NCI-H69 (cell line): ENCODE results near the gene PALD1.
A peak's percentile ranks its signal among the peaks of the same experiment; 100 is the strongest.

Experiments used
- DNase-seq: peaks from one replicate; lab custom pipeline; 2025; lab: John Stamatoyannopoulos, UW

The PALD1 gene

DNA sequence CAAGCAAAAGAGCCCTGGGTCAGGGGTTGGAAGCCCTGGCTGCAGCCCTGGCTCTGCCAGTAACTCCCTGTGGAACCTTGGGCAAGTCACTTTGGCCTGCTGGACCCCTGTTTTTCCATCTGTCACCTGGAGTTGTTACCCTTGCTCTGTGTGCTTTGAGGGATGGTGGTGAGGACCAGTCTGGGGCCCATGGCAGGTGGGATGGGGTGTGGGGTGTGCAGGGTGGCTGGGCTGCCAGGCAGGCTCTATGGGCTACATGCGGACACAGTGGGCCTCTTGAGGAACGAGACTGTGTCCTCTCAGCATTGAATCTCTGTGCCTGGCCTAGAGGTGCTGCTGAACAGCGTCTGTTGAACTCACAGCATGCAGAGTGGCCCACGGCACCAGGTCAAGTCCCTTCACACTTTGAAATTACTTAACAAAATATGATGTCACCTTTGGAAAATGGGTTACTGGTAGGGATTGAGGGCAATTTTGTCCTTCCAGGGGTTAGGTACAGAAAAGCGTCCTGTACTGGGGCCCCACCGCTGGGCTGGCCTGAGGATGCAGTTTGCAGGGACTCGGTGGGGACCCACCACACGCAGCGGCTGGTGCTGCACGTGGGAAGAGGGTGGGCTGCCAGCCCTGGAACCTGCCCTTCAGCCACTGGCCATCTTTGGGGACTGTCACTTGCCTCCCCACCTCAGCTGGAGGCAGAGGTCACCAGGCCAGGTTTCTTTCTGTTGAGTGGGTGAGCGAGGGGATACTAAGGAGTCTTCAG is 78.7 kb downstream of the PALD1 start:
- DNase-seq, result no peak

DNA sequence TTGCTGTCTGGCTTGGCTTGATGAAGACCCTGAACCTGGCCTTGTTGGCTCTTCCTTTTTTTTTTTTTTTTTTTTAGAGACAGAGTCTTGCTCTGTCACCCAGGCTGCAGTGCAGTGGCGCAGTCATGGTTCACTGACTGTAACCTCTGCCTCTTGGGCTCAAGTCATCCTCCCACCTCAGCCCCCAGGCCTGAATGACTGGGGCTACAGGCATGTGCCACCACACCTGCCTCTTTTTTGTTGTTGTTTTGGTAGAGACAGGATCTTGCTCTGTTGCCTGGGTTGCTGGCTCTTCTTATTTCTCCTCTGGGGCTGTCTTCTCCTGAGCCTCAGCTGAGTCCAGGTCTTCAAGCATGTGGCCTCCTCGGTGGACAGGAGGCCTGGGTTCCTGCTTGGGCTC is 79.3 kb downstream of the PALD1 start:
- no peak for DNase-seq

- no peak for DNase-seq
Measured at GRCh38 chr10:70558295-70558694, 79.7 kb downstream of the PALD1 start.

- DNase-seq, result peak; percentile 55
Measured at GRCh38 chr10:70558871-70559810, 80.6 kb downstream of the PALD1 start.

- no peak for DNase-seq
Measured at GRCh38 chr10:70559861-70560260, 81.3 kb downstream of the PALD1 start.

DNA sequence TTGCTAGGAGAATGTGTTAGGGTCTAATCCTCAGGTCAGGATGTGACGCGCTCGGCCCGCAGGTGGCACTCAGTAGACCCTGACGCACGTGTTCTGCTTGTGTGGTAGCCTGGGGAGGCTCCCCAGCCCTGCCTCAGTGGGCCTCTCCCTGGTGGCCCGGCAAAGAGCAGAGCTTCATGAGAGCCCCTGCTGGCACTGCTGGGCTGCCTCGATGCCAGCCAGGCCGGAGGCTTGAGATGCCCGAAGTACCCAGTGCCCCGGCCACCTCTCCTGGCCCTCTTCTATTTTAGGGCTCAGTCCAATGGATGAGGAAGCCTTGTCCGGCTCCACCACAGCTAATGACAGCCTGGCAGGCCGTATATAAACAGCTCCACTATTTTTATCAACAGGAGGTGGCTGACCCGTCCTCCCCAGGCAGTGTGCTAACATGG is 82.0 kb downstream of the PALD1 start:
- DNase-seq, result no peak

DNA sequence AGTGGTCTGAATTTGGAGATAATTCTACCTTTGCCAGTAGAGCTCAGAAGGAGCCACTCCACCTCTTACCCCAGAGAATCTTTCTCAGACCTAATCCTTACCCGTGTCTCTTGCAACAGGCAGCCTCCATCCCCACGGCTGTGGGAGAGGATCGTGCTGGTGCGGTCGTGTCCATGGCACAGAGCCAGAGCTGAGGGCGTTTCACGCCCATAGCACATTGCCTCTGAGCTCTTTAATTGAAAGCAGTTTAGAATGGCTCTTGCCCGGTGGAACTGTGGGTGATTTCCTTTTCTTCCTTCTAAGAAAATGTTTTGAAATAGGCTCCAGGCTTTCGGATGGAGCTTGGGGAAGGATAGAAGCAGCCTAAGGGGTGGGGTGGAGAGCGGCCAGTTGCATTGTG is 82.5 kb downstream of the PALD1 start:
- DNase-seq, result peak; percentile 42

- no peak for DNase-seq
Measured at GRCh38 chr10:70561558-70561957, 83.0 kb downstream of the PALD1 start.

DNA sequence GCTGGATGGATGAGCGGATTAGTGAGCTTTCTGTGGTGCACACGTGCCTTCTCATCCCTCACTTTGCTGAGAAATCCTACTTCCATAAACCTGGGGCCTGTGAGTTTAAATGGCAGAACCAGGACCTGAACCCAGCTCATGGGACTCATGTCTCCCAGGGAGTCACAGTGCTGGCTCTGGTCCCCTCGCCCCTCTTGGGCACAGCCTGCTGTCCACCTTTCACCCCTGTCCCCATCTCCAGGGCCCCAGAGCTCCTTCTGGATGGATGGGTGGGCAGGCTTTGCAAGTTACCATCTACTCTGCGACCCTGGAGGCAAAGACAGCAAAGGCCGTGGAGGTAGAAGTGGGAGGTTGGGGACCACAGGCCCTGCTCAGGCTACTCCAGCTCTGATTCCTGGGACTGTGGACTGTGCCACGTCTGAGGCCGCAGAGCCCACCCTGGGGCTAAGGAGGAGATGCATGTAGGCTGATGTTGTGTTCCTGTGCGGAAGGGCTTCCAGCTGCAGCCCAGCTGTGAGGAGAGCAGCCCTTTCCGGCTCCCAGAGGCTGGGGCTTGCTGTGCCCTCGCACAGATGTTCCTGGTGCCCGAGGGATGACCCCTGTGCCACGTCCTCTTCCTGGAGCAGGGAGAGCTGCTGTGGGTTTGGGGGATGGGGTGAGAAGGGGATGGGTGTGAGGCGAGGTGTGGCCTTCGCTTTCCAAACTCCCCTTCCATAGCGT is 83.6 kb downstream of the PALD1 start:
- DNase-seq, result no peak

DNA sequence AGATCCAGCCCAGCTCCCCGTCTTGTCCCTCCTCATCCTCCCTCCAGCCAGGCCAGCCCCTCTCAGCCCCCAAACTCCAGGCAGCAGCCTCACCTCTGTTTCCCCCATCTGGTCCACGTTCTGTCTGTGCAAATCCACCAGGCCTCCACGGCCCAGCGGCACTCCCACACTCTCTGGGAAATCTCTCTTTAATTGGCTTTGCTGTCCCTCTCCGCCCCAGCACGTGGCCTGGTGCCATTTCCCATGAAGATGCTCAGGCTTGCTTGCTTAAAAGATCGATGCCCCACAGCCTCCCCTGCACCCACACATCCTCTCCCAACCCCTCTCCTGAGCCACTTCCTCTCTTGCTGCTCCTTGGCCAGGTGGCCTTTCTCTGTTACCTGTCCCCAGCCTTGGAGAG is 84.7 kb downstream of the PALD1 start:
- DNase-seq, result no peak

- DNase-seq, result no peak
Measured at GRCh38 chr10:70564113-70564725, 85.7 kb downstream of the PALD1 start.

- DNase-seq, result no peak
Measured at GRCh38 chr10:70564901-70565351, 86.4 kb downstream of the PALD1 start.

- DNase-seq, result no peak
Measured at GRCh38 chr10:70565556-70566514, 87.3 kb downstream of the PALD1 start.

GRCh38 chr10:70566515-70567290 is 88.1 kb downstream of the PALD1 start:
- no peak for DNase-seq

- peak; percentile 85 for DNase-seq
Measured at GRCh38 chr10:70567603-70568002, 89.0 kb downstream of the PALD1 start.

DNA sequence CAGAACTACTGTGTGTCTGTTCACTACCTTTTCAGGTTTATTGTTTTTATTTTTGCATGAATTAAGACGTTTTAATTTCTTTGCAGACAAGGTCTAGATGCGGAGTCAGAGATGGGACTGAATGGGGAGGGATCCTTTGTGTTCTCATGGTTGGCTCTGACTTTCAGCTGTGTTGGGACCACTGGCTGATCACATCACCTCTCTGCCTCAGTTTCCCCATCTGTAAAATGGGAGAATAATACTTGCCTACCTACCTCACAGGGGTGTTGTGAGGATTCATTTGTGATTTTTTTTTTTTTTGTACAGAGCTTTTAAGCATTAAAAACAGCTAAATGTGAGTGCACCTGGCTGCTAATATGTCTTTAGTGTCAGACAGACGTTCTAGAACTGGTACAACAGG is 89.5 kb downstream of the PALD1 start:
- DNase-seq, result no peak

DNA sequence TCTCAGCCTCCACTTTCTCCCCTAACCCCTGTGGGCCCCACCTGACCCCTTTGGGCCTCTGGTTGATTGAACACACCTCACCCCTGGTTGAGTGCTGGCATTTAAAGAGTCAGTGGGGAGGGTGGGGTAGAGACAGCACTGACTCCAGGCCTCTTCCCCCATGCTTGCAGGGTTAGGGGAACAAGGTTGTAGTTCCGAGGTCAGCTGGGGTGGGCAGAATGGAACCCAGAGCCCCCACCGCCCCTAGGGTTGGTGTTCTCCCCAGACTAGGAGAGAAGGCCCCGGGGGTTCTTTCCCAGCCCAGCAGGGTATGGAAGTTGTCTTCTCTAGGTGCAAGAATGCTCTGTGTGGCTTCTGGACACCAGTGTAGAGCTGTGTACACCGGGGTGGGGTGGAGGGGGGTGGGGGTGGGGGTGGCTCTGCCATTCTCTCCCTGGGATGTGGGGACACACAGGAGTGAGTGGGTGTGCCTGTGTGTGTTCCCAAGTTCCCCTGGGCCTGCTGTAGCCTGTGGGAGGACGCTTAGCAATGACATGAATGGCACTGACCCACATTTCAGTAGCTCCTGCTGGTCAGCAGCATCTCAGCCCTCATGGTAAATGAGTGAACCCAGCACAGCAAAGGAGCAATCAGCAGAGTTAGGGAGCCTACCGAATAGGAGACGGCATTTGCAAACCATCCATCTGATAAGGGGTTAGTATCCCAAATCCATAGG is 90.4 kb downstream of the PALD1 start:
- DNase-seq, result no peak

- no peak for DNase-seq
Measured at GRCh38 chr10:70571236-70571635, 92.7 kb downstream of the PALD1 start.
